Lower lobe of right lung (tissue), 2 donors: ENCODE data around the gene NFASC. TPM values are rescaled to one million over a fixed set of nuclear protein-coding genes. Genes with fewer than 3 reads are reported as not detected.

Experiments
- ATAC-seq, 2 donors: fragments of 200-7000 bp; cut with Tn5 transposase; one replicate each; pipeline ENCODE4 v1.9.1; 2020 to 2022; ENCODE audit warnings: mild to moderate bottlenecking in 2 of 2, moderate library complexity in 2 of 2
- DNase-seq: peaks from one replicate; pipeline ENCODE4 v3.0.0-alpha.2; 2020
- H3K27ac ChIP-seq: fragments of 200-600 bp; one replicate; pipeline ENCODE4 v1.8.0; 2022
- H3K27me3 ChIP-seq: fragments of 200-600 bp; one replicate; pipeline ENCODE4 v1.8.0; 2022; ENCODE audit warnings: low read depth
- H3K36me3 ChIP-seq: fragments of 200-600 bp; one replicate; pipeline ENCODE4 v1.8.0; 2022; ENCODE audit warnings: mild to moderate bottlenecking
- H3K4me1 ChIP-seq: fragments of 200-600 bp; one replicate; pipeline ENCODE4 v1.8.0; 2022
- H3K4me3 ChIP-seq: fragments of 200-600 bp; one replicate; pipeline ENCODE4 v1.8.0; 2022; ENCODE audit warnings: mild to moderate bottlenecking
- H3K9me3 ChIP-seq: fragments of 200-600 bp; one replicate; pipeline ENCODE4 v1.8.0; 2022
- intact Hi-C: fragments of 100-400 bp; cut with DNase I; formaldehyde crosslinking; loops from one replicate; pipeline ENCODE4 v1.11.0; 2022
- total RNA-seq: library from RNA; stranded (reverse); fragmentation: NEBNext Ultra II Directional; extraction: Animal tissue kit (Norgen Biotek cat#: 25700); gene quantifications from one replicate; pipeline ENCODE4 v1.2.1, GENCODE V29; 2021
- TF ChIP-seq, protein P1 (sequence below): fragments of 200-600 bp; IDR thresholded peaks from one replicate; pipeline ENCODE4 v1.8.0; 2022; ENCODE audit warnings: antibody characterized with exemption, mild to moderate bottlenecking
- donor health status: DM: no; HTN: yes; CAD: no; lungs with severe emphysema.

Gene NFASC
- total RNA-seq, 1 donor from 2014 or later: 12.2 TPM

DNA sequence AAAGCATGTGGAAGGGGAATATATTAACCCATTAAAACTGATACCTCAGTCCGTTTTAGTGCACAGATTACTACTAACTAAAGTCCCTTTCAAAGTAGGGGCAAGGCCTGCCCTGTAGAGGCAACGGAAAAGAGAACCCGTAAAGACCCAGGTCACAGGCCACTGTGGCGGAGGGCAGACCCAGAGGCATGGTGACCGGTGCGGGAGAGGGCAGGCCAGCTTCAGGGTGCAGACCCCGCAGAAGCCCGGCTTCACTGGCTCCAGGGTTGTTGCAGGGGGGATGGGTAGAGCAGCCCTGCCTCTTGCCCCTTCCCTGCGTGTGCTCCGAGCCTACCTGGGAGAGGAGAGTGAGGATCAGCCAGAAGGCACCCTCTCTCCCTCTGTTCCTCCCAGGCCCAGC is 190.1 kb downstream of the NFASC start:
- DNase-seq (no peak), ATAC-seq (no peak)
- no peaks in the 10 kb centered on the region for H3K4me1 ChIP-seq
- no peak overlapping the region for H3K4me3 ChIP-seq
- H3K9me3 ChIP-seq: no peaks in the 10 kb centered on the region
- intact Hi-C loops: no loop called here
- TF ChIP-seq, protein P1, sequence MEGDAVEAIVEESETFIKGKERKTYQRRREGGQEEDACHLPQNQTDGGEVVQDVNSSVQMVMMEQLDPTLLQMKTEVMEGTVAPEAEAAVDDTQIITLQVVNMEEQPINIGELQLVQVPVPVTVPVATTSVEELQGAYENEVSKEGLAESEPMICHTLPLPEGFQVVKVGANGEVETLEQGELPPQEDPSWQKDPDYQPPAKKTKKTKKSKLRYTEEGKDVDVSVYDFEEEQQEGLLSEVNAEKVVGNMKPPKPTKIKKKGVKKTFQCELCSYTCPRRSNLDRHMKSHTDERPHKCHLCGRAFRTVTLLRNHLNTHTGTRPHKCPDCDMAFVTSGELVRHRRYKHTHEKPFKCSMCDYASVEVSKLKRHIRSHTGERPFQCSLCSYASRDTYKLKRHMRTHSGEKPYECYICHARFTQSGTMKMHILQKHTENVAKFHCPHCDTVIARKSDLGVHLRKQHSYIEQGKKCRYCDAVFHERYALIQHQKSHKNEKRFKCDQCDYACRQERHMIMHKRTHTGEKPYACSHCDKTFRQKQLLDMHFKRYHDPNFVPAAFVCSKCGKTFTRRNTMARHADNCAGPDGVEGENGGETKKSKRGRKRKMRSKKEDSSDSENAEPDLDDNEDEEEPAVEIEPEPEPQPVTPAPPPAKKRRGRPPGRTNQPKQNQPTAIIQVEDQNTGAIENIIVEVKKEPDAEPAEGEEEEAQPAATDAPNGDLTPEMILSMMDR: no peak
- H3K36me3 ChIP-seq: no peaks in the 10 kb centered on the region
- no peaks in the 10 kb centered on the region for H3K27me3 ChIP-seq
- no peak overlapping the region for H3K27ac ChIP-seq

DNA sequence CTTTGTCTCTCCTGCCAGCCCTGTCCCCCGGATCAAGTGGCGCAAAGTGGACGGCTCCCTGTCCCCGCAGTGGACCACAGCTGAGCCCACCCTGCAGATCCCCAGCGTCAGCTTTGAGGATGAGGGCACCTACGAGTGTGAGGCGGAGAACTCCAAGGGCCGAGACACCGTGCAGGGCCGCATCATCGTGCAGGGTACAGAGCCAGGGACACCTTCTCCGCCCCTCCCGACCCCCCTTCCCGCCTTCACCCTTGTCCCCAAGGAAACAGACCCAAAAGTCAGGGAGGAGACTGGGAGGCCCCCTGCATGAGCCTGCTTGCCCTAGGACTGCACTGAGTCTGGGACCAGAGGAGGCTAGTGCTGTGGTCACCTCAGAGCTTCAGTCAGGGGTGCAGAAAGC is 190.6 kb downstream of the NFASC start:
- H3K36me3 ChIP-seq: no peaks in the 10 kb centered on the region
- H3K4me3 ChIP-seq: no peak overlapping the region
- TF ChIP-seq, protein P1: no peak
- H3K9me3 ChIP-seq: no peaks in the 10 kb centered on the region
- DNase-seq: no peak
- intact Hi-C loops: no loop called here
- H3K27ac ChIP-seq: no peak overlapping the region
- H3K27me3 ChIP-seq: no peaks in the 10 kb centered on the region
- peak in 1 of 2 donors; percentile 18 for ATAC-seq
- no peaks in the 10 kb centered on the region for H3K4me1 ChIP-seq

DNA sequence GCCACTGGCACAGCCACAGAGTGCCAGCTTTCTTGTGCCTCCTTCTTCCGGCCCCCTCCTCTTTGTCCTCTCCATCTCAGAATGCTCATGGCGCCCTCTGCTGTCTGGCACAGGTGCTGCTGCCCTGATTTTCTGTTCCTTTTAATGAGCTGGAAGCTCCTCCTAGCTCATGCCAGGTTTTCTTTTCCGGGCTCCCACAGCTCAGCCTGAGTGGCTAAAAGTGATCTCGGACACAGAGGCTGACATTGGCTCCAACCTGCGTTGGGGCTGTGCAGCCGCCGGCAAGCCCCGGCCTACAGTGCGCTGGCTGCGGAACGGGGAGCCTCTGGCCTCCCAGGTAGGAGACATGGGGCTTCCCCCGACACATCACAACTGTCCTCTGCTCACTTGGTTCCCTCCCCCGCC is 191.0 kb downstream of the NFASC start:
- intact Hi-C loops: no loop called here
- TF ChIP-seq, protein P1: peak; percentile 76
- H3K36me3 ChIP-seq: no peaks in the 10 kb centered on the region
- ATAC-seq: peak; percentile 63 to 73
- no peak overlapping the region for H3K27ac ChIP-seq
- no peaks in the 10 kb centered on the region for H3K4me1 ChIP-seq
- no peaks in the 10 kb centered on the region for H3K27me3 ChIP-seq
- no peak overlapping the region for H3K4me3 ChIP-seq
- DNase-seq: peak; percentile 69
- H3K9me3 ChIP-seq: no peaks in the 10 kb centered on the region

DNA sequence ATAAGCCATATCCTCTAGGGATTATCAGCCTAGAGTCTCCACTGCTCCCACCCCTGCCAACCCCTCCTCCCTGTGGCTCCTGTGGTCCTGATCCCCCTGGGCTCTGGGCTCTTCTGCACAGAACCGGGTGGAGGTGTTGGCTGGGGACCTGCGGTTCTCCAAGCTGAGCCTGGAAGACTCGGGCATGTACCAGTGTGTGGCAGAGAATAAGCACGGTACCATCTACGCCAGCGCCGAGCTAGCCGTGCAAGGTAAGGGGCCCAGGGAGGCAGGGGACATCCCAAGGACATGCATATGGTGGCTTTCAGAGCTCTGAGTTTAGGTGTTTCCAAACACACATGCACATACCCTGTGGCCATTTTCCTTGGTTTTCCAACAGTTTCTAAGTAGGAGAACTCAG is 191.7 kb downstream of the NFASC start:
- H3K4me3 ChIP-seq: no peak overlapping the region
- H3K4me1 ChIP-seq: no peaks in the 10 kb centered on the region
- H3K27me3 ChIP-seq: no peaks in the 10 kb centered on the region
- H3K36me3 ChIP-seq: no peaks in the 10 kb centered on the region
- no peak overlapping the region for H3K27ac ChIP-seq
- TF ChIP-seq, protein P1: no peak
- intact Hi-C loops: no loop called here
- no peaks in the 10 kb centered on the region for H3K9me3 ChIP-seq
- ATAC-seq (no peak), DNase-seq (no peak)

DNA sequence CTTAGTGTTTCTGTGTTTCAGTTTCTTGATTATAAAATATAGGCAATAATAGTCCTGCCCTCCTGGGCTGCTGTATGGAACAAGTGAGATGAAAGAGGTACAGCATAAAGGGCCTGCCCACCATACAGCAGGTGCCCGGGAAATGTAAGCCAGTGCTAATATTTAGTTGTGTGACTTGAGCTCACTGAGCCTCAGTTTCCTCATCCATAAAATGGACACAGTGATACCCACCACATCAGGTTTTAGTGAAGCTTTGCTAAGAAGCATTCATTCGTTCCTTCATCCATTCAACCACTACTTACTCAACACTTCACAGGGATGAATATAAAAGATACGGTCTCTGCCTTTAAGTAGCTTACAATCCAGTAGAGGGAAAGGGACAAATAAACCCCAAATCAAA is 192.2 kb downstream of the NFASC start:
- Histone ChIP-seq H3K36me3 (no peaks in the 10 kb centered on the region), H3K27me3 (no peaks in the 10 kb centered on the region), H3K9me3 (no peaks in the 10 kb centered on the region), H3K27ac (no peak overlapping the region), H3K4me3 (no peak overlapping the region), H3K4me1 (no peaks in the 10 kb centered on the region)
- TF ChIP-seq, protein P1: no peak
- ATAC-seq (no peak), DNase-seq (no peak)
- intact Hi-C loops: no loop called here

DNA sequence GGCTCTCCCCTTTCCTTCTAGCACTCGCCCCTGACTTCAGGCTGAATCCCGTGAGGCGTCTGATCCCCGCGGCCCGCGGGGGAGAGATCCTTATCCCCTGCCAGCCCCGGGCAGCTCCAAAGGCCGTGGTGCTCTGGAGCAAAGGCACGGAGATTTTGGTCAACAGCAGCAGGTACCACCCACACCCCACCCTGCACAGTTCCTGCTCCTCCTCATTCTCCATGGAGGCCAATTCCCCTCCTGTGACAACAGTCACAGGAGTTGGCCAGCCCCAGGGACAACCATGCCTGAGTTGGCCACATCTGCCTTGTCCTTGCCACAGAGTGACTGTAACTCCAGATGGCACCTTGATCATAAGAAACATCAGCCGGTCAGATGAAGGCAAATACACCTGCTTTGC is 193.6 kb downstream of the NFASC start:
- TF ChIP-seq, protein P1: no peak
- Histone ChIP-seq H3K4me1 (no peaks in the 10 kb centered on the region), H3K27ac (no peak overlapping the region), H3K36me3 (no peaks in the 10 kb centered on the region), H3K9me3 (no peaks in the 10 kb centered on the region), H3K4me3 (no peak overlapping the region), H3K27me3 (no peaks in the 10 kb centered on the region)
- no peak for DNase-seq
- intact Hi-C loops: no loop called here
- no peak for ATAC-seq
